Left hindlimb (tissue), 1 donor: Measurements from ENCODE around the gene ANKS1A.
A peak's percentile ranks its signal among the peaks of the same experiment; 100 is the strongest.
"Not testable (repeated sequence)": the region's sequence is repeated elsewhere in the genome, so short reads cannot be mapped to it uniquely, and the experiment has no call there.

Experiments used
- DNase-seq: peaks from one replicate; pipeline ENCODE4 v3.0.0-alpha.2; 2018

Gene ANKS1A

GRCh38 chr6:34961082-34961481 lies 72.0 kb downstream of the ANKS1A start:
- no peak for DNase-seq

GRCh38 chr6:34961574-34961973 lies 72.5 kb downstream of the ANKS1A start:
- DNase-seq: no peak

- DNase-seq: no peak
These were observed 75.5 kb downstream of the ANKS1A start for GRCh38 chr6:34964564-34964963.

- no peak for DNase-seq
These were observed 78.4 kb downstream of the ANKS1A start for GRCh38 chr6:34967461-34967860.

GRCh38 chr6:34969662-34970265 lies 80.7 kb downstream of the ANKS1A start:
- no peak for DNase-seq

GRCh38 chr6:34970488-34970887 lies 81.4 kb downstream of the ANKS1A start:
- DNase-seq: no peak

- DNase-seq: no peak
These were observed 81.9 kb downstream of the ANKS1A start for GRCh38 chr6:34970957-34971356.

DNA sequence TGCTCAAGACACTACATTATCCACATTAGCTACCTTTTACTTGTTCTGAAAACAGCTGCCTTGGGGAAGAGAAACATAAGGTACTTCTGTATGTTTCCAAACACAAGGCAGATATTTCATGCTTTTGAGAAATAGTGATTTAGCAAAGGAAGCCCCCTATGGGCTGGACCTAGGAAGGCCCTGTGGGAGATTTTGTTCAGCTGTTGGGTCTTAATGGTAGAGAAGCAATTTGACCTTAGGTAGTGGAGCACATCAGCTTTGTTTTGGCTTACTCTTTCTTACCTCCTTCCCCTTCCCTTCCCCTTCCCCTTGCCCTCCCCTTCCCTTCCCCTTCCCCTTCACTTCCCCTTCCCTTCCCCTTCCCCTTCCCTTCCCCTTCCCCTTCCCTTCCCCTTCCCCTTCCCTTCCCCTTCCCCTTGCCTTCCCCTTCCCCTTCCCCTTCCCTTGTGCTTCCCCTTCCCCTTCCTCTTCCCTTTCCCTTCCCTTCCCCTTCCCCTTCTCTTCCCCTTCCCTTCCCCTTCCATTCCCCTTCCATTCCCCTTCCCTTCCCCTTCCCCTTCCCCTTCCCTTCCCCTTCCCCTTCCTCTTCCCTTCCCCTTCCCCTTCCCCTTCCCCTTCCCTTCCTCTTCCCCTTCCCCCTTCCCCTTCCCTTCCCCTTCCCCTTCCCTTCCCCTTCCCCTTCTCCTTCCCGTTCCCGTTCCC lies 84.6 kb downstream of the ANKS1A start:
- DNase-seq: no peak

DNA sequence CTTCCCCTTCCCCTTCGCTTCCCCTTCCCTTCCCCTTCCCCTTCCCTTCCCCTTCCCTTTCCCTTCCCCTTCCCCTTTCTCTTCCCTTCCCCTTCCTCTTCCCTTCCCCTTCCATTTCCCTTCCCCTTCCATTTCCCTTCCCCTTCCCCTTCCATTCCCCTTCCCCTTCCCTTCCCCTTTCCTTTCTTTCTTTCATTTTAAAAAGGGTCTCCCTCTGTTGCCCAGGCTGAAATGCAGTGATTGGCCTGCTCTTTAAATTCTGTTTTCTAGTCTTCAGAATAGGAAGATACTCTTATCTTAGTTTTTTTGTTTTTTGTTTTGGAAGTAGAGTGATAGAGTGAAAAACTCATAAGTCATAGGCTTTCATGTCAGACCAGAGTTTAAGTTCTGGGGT lies 85.2 kb downstream of the ANKS1A start:
- DNase-seq: no peak

DNA sequence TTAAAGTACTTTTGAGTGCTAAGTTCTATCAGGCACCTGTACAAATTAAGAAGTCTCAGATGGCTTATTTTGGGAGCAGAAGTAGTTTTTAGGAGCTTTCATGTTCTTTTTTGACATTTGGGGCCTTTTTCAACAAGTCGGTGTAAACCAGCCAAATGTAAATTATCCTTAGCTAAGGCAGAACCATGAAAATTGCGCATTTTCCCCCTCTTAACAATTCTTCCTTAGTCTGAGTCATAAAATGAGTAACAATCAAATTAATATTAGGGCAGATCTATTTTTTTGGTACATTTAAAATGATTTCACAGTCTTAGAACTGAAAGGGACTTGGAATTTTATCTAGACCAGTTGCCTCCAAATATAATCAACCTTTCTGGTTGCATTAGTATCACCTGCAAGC lies 87.2 kb downstream of the ANKS1A start:
- DNase-seq: no peak

DNA sequence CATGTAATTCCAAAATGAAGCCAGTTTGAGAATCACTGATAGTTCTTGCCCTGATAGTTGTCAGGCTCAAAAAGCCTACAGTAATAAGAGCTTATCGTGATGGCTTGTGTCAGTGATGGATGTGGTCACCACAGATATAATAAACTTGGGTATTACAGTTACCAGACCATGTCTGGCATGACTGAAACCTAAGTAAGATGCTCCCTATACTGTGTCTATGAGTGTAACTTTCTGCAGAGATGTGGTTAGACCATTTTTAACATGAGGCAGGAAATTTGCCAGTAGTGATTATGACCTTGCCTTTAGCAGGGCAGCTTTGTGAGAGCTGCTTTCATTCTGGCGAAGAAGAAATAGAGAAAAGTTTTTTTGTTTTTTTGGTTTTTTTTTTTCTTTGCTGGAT lies 90.2 kb downstream of the ANKS1A start:
- no peak for DNase-seq

- no peak for DNase-seq
These were observed 90.9 kb downstream of the ANKS1A start for GRCh38 chr6:34979994-34980393.

DNA sequence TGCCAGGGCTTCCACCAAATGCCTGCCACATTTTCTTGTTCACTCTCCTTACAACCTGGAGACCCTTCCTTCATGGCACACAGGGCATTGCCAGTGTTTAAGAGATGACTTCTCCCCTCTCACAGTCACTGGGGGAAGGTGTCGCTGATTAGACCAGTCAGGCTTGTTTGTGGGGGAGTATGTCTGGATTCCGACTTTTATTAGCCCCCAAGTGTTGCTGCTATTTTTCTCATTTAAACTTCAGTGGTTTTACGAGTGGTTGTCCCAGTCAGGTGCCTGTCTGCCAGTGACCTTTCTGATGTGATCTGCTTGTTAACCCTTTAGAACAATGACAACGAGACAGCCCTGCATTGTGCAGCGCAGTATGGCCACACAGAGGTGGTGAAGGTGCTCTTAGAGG lies 92.3 kb downstream of the ANKS1A start:
- DNase-seq: no peak

GRCh38 chr6:34981951-34982350 lies 92.9 kb downstream of the ANKS1A start:
- DNase-seq: no peak

- no peak for DNase-seq
These were observed 93.4 kb downstream of the ANKS1A start for GRCh38 chr6:34982424-34982852.

- DNase-seq: no peak
These were observed 95.4 kb downstream of the ANKS1A start for GRCh38 chr6:34984416-34984815.

DNA sequence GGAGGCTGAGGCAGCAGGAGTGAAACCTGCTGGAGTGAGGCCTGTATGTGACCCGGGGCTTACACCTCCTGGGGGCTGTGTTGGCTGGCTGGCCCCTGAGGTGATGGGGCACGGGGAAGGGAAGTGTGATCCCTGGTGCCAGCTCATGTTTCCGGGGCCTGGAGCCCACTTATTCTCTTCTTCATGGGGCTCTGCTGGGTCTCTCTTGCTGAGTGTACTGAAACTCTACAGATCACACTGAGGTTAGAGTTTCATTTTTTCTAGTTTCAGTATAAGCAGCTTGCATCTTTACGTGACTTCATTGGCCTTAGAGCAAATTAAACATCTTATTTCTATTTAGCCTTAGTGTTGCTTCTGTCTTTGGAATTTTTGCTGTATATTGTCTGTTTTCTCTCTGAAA lies 96.2 kb downstream of the ANKS1A start:
- no peak for DNase-seq

DNA sequence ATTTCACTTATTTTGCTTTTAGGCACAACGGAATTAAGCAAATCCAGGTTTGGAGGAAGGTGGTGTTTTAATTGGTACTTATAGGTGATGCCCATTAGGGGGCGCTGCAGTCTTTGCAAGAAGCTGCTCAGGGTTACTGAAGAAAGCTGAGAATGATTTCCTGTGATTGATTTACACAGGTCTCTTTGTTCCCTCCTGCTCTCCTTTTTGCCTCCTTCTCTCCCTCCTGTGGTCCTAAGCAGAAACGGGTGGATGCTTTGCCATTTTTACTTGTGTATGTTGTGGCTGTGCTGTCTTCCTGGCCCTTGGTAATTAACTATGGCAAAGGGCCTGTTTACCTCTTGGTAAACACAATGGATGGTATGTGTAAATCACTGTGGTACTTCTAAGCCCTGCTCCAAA lies 97.8 kb downstream of the ANKS1A start:
- DNase-seq: peak; percentile 65

GRCh38 chr6:34987506-34987905 lies 98.5 kb downstream of the ANKS1A start:
- no peak for DNase-seq

DNA sequence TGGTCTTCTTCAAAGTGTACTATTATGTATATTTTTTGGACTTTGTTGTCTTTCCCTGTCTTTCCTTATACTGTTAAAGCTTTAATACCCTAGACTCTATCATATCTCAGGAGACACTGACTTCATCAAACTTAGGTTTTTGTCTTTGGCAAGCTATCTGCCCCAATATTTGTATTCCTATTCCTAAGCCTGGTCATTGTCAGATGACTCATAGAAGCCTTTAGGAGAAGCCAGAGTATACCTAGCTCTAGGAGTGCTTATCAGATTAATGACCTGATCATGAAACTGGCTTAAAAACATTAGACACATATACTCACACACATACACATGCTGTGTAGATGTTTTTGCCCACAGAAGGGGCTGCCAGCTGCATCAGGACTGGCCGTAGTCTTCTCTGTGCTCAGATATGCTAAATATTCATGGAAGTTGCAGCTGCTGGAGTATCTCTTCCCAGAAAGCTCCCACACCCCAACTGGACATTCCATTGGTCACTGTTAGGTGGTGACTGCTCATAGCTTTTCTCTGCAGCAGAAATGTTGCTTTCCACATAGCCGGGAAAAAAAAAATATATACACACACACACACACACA lies 102.0 kb downstream of the ANKS1A start:
- peak; percentile 43 for DNase-seq

- DNase-seq: no peak
These were observed 103.3 kb downstream of the ANKS1A start for GRCh38 chr6:34992376-34992775.

GRCh38 chr6:34993213-34993612 lies 104.2 kb downstream of the ANKS1A start:
- DNase-seq: no peak

GRCh38 chr6:34994693-34995092 lies 105.6 kb downstream of the ANKS1A start:
- DNase-seq: no peak

DNA sequence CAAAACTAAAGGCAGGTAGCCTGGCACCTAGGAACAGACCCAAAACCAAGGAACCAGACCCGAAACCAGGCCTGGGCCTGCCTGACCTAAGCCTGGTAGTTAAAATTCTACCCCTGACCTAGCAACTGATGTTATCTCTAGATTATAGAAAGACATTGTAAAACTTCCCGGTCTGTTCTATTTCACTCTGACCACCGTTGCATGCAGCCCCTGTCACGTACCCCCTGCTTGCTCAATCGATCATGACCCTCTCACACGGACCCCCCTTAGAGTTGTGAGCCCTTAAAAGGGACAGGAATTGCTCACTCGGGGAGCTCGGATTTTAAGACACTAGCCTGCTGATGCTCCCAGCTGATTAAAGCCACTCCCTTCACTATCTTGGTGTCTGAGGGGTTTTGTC lies 109.4 kb downstream of the ANKS1A start:
- not testable (repeated sequence) for DNase-seq

- DNase-seq: not testable (repeated sequence)
These were observed 110.1 kb downstream of the ANKS1A start for GRCh38 chr6:34999153-34999552.
